Activated CD8-positive, alpha-beta memory T cell treated with anti-CD3 and anti-CD28 coated beads, Interleukin-2, amount 50 U/mL, for 48 hours (primary cell): Measurements from ENCODE around the gene PDGFC.

Experiments used
- DNase-seq: peaks from one replicate; pipeline ENCODE4 v3.0.0-alpha.2; 2020

The PDGFC gene

DNA sequence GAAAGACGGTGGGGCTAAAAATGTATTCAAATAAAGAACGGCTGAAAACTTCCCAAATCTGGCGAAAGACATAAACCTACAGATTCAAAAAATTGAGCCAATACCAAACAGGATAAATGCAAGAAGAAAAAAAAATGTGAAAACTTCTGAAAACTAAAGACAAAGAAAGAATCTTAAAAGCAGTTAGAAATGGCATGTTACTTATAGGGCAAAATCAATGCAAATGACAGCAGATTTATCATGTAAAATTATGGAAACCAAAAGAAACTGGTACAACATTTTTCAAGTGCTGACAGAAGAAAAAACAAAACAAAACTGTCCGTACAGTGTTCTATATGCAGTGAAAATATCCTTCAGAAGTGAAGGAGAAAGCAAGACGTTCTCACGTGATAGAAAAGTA, 239.0 kb downstream of the PDGFC start:
- no peak for DNase-seq

DNA sequence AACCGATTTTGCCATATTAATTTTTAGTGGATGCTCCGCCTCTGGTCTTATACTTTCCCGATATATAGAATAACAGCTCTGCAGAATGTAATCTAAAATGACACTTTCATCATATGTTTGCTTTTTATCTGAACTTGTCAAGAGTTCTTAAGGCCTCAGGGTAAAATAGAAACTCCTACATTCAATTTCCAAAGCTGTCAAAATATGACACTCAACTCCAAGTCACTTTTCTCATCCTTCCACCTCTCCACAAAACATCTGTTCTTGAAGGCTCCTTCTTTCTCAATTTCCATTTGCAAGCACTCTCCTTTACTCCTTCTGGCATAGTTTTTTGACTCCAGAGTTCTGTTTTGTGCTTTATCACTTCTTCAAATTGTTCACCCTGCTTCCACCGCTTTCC, 242.2 kb downstream of the PDGFC start:
- DNase-seq: no peak

DNA sequence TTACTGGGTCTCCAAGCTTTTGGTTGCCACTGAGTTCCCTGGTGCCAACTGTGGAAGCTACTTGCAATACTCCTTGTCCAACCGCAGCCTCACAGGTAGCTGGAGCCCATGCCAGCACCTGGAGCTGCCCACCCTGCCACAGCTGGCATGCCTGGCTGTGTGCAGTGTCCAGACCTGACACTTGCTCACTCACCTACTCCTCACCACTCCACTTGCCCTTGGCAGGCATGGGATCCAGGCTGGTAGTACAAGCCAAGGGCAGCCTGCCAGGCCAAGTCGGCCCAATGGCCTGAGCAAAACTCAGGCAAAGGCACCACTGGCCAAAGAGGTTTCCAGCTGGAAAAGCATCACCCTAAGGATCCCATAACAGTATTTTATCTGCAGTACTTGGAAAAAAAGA, 246.3 kb downstream of the PDGFC start:
- no peak for DNase-seq

DNA sequence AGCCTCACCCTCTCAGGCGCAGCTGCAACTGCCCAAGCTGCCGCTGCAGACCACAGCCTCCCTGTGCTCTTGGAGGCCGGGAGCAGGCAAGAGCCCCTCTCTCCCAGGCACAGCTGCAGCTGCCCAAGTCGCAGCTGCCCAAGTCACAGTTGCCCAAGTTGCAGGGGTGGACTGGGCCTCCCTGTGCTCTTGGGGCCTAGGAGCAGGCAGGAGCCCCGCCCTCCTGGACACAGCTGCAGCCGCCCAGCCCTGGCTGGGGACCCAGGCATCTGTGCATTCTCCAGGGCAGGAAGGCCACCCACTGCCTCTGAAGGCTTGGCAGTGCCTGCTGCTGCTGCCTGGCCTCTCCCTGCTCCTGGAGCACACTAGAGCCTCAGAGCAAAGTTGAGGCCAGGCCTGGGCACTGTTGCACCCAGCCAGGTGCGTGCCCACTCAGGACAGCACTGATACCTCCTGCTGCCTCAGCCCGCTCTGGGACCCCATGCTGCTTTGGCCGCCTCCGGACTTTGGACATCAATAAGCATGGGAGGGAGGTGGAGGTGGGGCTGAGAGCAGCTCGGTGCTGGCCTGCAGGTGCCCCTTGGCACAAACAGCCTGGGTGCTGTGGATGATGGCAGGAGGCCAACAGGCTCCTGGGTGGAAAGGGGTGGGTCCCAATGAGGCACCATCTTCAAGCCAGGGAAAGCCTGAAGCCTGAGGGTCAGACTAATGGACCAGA, 247.5 kb downstream of the PDGFC start:
- DNase-seq: no peak

DNA sequence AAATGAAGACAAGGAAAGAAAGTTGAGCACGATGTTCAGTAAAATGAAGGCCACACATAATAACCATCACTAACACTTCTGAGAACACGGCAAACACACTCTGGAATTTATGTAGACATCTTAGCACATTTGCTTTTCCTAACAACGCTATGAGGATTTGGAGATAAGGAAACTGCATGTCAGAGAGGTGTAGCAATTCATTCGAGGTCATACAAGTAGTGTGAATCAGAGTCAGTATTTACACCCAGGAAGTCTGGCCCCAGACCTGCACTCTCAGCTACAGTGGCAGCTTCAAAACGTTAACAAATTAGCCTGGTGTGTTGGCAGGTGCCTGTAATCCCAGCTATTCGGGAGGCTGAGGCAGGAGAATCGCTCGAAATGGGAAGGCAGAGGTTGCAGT, 253.4 kb downstream of the PDGFC start:
- DNase-seq: no peak

DNA sequence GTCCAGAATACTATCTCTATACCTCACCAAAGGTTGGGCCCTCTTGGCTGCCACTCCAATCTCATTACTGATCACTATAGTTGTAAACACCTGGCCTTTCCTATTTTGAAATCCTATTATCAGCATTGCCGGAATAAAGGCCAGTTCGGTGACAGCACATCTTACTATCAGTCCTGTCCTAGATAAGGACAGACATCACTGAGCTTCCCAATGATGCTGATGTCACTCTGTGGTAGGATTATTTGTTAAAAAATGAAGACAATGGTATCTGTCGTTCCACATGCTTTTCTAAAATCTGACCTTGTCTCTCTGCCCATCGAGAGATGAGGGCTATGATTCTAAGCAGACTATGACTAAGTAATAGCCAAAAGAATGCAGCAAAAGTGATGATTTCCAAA, 260.4 kb downstream of the PDGFC start:
- DNase-seq: no peak
